NCI-H1092 treated with DMSO at 0.1 percent for 48 hours (cell line): ENCODE measurements around the gene PRKAG1.

Source experiments
- DNase-seq: peaks from one replicate; lab custom pipeline; 2025; lab: John Stamatoyannopoulos, UW

Gene PRKAG1

DNA sequence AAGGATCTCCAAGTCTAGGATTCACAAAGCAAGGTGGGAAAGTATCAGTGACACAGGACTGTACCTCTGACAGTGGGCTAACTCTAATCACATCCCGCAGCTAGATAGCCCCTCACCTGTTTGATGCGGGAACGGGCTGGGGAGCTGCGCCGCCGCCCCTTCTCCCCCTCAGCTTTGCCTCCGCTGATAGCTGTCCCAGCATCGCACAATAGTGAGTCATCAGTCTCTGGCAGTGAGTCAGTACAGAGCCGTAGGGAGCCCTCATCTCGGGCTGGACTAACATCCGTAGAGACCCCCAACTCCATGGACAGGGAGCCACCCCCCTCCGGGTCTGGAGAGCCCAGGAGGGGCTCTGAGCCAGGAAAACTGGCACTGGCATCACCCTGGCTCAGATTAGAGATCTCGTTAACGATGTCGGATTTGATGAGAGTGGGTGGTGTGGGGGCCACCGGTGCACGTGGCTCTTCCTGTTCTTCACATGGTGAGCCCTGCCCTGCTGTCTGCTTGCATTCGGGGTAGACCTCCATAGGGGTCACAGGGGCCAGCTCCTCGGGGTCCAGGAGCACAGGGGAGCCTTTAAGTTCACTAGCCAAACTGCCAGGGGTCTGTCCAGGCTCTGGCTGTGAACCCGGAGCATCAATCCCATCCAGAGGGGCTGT lies 31.1 kb upstream of the PRKAG1 start:
- no peak for DNase-seq

DNA sequence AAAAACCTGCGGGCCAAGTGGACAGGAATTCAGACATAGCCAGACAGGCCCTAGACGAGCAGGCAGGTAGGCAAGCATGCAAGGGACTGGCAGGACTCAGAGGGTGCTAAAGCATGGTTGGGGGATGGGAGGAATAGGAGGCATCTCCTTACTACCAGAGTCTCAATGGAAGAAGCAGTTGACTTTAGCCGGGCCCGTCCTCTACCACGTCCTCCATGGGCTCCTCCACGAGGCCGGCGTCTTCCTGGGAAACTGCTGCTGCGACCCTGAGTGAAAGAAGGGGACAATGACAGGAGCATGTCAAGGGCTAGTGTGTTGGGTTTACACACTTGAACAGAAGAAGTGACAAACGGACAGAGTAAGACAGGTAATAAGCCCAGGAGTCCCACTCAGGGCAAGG lies 30.4 kb upstream of the PRKAG1 start:
- DNase-seq, result no peak

DNA sequence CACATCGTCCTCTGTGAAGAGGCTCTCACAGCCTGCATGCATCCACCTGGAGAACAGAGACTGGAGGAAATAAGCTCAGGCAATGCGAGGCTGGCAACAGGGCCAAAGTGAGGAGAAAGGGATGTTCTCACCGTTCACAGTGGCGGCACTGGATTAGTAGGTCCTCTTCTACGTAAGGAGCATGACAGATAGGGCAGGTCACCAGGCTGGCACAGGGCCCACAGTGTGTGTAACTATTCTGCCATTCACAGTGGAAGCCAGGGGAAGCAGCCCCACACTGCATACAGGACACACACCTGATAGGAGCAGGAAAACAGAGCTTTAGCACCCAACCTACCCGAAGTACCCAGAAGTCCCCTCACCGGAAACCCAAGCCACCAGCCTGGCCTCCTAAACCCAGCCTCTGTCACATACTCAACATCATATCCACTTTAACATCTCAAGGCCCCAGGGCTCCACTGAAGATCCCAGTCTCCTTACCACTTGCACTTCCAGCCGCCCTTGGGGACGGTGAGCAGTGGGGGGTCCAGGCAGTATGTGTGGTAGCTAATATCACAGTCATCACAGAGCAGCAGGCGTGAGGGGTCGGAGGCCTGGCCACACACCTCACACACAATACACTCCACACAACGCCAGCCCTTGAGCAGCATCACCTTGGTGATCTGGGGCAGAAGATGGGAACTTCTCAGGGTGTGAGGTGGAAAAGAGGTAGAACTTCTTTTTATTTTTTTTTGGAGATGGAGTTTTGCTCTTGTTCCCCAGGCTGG lies 27.7 kb upstream of the PRKAG1 start:
- no peak for DNase-seq

- no peak for DNase-seq
Measured at GRCh38 chr12:49044660-49045059, 26.1 kb upstream of the PRKAG1 start.

DNA sequence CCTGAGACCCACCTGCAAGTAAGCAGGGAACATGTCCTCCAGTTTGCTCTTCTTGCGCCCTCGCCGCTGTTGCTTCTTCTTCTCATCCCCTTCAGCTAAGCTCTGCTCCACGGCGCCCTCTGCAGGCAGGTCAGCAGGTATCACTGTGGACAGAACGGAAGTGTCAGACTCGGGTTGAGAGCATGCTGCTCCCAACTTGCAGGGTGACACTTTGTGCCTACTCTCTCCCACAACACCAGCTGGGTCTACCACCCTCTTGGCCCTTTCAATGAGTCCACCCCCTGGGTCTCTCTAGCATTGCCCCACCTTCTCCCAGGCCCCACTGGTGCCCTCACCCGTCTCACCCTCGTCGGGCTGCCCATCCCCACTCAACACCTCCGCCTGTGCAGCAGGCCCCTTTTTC lies 25.3 kb upstream of the PRKAG1 start:
- DNase-seq, result no peak

DNA sequence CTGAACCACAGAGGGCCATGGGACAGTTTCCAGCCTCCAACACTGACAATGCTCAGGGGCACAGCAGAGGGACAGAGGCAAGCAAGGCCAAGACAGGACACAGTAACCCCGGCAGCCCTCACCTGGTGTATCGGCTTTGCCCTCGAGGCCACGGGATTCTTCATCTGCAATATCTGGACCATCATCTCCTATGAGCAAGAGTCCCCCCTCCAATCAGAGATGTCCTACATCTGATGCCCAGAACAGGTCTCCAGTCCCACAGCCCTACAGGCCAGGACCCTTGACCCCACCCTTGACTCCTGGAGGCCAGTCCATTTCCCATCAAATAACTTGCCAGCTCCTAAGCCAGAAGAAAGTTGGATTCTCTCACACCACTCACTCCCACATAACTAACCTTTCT lies 24.7 kb upstream of the PRKAG1 start:
- DNase-seq, result no peak

DNA sequence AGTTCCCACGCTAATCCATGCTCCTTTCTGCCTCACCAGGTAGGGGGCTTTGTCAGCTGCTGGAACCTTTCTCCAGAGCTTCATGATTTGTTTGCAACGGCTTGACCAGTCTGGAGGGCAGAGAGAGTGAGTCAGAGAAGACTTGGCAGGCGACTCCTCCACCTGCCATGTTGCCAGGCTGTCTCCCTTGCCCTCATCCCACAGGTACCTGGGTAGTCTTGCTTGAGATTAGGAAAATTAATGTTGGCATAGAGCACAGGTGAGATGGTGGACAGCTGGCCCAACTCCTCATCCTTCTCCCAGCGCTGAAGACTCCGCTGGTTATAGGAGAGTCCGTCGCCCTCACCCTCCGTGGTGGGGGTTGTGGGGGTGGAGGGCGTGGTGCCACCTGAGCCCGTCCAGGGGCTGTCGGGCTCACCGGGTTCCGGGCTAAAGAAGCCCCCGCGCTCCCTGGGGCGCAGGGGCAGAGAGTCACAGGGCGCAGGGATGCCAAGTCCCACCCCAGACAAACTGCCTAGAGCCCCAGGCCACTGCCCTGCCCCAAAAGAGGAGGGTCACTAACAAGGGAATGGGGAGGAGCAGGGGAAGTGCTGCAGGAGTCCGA lies 23.4 kb upstream of the PRKAG1 start:
- DNase-seq, result no peak

- DNase-seq, result no peak
Measured at GRCh38 chr12:49041036-49041880, 22.7 kb upstream of the PRKAG1 start.

- DNase-seq, result no peak
Measured at GRCh38 chr12:49040364-49040855, 21.8 kb upstream of the PRKAG1 start.

GRCh38 chr12:49039421-49040363 lies 21.1 kb upstream of the PRKAG1 start:
- no peak for DNase-seq

DNA sequence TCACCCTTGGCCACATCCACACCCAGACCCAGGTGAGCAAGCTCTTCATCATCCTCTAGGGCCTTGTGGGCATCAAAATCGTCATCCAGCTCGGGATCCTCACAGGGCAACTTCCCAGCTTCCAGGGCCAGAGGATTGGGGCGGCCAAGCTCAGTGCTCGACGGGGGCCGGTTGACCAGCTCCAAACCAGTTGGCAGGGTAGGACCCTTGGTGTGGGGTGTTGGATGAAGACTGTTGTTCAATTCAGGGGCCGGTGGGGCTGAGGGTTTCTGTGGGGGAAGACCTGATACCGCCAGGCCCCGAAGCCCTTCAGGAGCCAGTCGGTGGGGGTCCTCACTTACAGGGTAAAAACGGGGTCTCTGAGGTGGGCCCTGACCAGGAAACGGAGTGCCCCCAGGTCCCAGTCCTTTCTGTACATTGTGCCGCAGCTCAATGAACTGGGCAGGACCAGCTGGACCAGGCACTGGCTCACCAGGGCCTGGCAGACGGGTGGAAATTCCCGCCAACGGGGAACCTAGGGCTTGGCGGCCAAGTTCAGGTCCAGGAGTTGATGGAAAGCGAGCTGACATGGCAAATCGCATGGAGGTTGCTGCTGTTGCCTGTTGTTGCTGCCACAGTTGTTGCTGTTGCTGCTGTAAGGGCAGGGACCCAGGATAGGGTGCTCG lies 19.8 kb upstream of the PRKAG1 start:
- no peak for DNase-seq

DNA sequence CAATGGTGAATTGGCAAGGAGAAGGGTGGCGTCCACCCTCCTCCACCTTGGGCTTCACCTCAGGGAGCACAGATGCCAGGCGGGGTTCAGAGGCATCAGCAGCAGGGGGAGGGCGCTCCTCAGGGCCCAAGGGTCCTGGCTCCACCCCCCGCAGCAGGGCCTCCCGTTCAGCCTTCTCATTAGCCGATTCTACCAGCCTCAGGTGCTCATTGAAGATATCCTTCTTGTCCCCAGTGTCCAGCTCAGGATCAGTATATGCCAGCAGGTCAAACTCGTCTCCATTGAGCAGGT lies 19.3 kb upstream of the PRKAG1 start:
- no peak for DNase-seq

DNA sequence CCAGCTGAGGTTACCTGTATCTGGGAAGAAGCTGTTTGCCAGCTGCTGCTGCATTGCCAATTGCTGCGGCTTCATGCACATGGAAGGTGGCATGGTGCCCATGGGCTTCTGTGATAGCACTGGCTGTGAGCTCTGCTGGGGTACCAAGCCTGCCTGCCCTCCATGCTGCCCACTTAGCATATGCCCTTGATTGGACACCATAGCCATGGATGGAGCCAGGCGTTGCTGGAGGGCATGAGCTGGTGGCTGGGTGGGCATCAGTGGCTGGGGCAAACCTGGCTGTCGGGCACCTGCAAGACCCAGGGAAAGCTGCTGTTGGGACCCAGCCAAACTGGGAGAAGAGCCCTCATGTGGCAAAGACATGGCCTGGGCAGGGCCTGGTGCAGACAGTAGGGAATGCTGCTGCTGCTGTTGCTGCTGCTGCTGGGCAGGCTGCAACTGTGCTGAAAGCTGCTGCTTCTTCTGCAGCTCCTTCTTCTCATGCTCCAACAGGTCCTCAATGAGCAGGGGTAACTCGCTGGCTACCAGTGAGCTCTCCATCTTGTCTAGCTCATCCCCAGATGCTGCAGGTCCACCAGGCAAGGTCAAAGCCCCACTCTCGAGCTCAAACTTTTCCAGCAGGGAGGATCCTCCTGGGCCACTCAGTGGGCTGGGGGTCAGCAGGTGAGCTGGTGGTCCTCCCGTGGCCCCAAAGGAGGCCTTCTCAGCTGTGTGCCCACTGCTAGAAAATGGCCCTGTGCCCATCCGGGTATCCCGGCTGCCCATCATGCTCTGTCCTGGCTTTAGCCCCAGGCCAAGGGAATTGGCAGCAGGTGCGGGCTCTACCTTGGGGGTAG lies 18.8 kb upstream of the PRKAG1 start:
- no peak for DNase-seq

- DNase-seq, result no peak
Measured at GRCh38 chr12:49036029-49036428, 17.5 kb upstream of the PRKAG1 start.

DNA sequence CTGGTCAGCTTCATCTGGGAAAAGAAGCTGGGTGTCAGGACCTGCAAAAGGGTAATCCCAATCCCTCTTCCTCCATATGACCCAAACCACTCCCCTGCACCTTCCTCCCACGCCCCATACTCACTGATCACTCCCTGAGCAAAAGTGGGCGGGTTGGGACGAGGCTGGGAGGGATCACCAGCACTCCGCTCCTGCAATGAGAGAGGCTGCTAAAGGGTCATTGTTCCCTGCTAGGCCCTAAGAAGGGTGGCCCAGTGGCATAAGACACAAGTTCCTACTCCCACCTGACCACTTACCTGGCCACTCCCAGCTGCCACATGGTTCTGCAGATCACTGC lies 15.7 kb upstream of the PRKAG1 start:
- DNase-seq, result no peak

GRCh38 chr12:49033611-49034285 lies 15.2 kb upstream of the PRKAG1 start:
- no peak for DNase-seq

DNA sequence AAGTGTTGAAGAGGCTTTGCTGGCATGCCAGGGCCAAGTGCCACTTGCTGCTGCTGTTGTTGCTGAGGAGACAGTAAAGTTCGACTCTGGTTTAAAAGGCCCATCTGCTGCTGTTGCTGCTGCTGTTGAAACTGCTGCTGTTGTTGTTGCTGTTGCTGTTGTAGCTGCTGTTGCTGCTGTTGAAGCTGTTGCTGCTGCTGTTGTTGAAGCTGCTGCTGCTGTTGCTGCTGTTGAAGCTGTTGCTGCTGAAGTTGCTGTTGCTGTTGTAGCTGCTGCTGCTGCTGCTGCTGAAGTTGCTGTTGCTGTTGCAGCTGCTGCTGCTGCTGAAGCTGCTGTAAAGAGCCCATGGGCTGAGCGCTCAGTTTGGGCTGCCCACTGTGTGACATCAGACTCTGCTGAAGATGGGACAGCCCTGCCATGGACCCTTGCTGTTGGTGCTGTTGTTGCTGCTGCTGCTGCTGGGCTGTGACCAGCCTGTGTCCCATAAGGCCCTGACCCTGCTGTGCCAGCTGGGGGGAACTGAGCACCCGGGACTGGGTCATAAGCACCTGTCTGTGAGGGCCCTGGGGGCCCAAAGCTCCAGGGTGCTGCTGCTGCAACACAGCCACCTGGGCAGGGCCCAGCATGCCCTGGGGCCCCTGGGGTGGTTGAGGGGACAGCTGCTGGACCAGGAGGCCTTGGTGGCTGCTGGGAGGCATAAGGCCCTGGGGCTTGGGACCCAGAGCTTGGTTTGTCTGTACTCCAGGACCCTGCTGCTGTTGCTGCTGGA lies 14.3 kb upstream of the PRKAG1 start:
- DNase-seq, result no peak

DNA sequence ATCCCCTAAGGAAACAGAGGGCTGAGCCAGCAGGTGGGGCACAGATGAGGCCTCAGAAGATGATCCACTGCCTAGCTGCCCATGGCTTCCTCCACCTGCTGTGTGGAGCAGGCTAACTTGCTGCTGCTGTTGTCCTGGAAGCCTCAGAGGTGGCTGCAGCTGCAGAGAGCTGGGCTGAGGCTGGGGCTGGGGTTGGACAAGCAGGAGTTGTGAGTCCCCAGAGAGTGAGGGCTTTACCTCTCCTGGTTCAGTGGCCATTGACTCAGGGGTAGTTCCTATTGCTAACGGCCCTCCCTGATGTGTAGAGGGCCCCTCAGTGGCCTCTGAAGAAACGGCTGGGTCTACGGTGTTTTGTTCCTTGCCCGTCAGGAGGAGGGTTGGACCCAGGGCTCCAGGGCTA lies 13.7 kb upstream of the PRKAG1 start:
- no peak for DNase-seq
